Hematopoietic multipotent progenitor cell treated with erythropoietin and hydrocortisone succinate and interleukin-3 and kit ligand, for 4 days (in vitro differentiated cells): ENCODE results near the gene MRGPRD.
A peak's percentile ranks its signal among the peaks of the same experiment; 100 is the strongest.

Experiments
- DNase-seq: peaks from one replicate; pipeline ENCODE4 v3.0.0-alpha.2; 2015

MRGPRD gene

GRCh38 chr11:68966894-68967780 is 13.6 kb downstream of the MRGPRD start:
- no peak for DNase-seq

GRCh38 chr11:68965901-68966853 is 14.6 kb downstream of the MRGPRD start:
- no peak for DNase-seq

- DNase-seq: no peak
These were observed 17.0 kb downstream of the MRGPRD start for GRCh38 chr11:68963779-68964178.

GRCh38 chr11:68962527-68963250 is 18.1 kb downstream of the MRGPRD start:
- no peak for DNase-seq

- DNase-seq: no peak
These were observed 19.5 kb downstream of the MRGPRD start for GRCh38 chr11:68961245-68961644.

DNA sequence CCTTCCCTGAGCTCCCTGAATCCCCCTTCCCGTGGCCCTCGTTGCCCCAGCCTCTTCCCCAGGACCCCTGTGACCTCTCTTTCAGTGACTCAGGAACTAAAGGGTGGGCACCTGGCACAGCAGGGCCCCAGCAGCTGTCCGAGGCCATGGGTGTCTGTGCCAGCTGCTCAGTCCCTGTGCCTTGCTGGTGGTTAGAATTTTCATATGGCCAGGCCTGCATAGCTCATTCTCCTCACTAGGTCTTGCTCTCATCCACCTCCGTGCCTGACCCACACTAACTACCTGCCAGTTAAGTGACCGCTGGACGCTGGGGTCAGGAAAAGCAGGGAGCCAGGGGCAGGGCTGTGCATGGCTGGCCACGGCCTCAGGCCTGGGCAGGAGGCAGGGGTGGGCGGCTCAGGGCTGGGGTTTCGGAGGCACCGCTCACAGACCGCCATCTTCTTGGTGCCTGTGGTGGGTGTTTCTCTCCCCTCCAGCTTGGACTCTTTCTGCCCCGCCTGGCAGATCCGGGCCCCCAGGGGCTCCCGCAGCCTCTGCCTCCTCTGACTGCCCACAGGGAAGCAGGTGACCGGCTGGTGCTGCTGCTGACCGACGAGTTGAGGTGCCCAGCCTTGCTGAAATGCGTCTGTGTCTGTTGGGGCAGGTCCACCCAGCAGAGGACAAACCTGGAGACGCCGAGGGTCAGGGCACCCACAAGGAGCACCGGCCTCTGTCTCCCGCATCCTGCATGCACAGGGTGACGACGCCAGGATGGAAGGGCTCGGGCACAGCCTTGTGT is 20.3 kb downstream of the MRGPRD start:
- DNase-seq: no peak

DNA sequence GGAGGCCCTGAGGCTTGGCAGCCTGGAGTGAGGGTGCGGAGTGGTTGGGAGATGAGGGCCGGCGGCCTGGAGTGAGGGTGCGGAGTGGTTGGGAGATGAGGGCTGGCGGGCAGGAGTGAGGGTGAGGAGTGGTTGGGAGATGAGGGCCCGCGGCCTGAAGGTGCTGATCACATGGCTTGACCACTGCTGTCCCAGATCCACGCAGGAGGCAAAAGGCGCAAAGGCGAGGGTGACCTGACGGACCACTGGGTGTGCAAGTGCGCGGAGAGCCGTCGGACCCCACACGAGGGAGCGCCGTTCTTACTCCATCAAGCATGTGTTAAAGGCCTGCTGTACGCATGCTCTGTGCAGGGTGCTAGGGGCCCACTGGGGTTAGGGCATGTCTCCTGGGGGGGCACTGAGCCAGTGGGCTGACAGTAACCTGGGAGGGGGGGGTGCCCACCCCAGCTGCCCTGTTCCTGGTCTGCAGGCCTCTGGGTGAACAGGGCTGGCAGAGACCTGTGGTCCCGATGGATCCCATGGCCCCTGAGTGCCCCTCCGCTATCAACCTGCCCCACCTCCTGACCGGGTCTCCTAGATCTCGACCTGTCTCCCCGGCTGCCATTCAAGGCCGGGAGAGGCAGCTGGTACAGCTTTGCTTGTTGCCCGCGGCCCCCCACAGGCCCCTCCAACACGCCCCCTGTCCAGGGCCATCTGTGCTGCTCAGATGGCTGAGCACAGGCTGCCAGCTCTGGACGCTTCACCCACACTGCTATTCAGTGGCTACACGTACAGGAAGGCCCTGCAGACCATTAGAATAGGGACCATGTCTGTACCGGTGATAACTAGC is 21.1 kb downstream of the MRGPRD start:
- DNase-seq: no peak

- no peak for DNase-seq
These were observed 22.6 kb downstream of the MRGPRD start for GRCh38 chr11:68958211-68958610.

DNA sequence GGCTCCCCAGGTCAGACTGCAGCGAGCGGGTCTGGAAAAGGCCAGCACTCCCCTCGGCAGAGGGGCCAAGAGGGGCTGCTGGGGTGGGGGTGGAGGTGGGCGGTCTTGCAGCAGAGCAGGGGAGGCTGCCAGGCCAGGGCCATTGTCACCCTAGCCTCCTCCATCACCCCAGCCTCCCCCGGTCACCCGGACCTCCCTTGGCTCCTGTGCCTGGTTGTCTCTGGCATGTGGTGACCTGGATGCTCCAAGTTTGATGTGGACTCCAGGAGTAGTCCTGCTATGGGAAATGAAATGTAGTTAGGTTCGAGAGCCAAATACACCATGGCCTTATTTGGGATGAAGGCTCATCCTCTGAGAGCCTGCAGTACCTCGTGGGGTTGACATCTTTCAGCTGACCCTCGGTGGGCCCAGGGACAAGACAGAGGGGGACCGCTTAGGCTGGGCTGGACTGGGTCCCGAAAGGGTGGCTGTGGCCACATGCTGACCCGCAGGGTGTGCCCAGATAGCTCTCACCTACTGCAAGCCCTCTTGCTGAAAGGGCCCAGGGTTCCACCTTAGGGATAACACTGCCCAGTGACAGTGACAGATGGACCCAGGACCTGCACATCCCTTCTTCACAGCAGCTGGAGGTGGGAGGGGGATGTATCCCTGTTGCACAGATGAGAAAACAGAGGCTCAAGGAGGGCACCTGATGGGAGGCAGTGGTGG is 24.1 kb downstream of the MRGPRD start:
- no peak for DNase-seq

DNA sequence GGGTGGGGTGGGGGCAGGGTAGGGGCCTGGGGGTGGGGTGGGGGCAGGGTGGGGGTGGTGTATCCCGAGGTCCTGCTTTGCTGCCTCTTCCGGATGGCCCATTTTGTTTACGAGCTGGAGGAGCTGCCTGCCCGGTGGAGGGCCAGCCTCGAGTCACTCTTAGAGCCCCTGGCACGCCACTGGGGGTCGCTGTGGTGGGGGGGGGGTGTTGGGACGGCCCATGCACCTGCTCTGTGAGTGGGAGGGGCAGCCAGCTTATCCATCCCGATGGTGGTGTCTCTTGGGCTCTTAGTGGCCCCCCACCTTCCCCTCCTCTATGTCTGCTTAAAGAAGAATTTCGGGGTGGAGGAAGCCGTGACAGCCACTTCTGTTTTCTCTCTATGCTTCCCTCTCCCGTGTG is 24.6 kb downstream of the MRGPRD start:
- peak; percentile 70 for DNase-seq

- no peak for DNase-seq
These were observed 25.2 kb downstream of the MRGPRD start for GRCh38 chr11:68955607-68955958.

DNA sequence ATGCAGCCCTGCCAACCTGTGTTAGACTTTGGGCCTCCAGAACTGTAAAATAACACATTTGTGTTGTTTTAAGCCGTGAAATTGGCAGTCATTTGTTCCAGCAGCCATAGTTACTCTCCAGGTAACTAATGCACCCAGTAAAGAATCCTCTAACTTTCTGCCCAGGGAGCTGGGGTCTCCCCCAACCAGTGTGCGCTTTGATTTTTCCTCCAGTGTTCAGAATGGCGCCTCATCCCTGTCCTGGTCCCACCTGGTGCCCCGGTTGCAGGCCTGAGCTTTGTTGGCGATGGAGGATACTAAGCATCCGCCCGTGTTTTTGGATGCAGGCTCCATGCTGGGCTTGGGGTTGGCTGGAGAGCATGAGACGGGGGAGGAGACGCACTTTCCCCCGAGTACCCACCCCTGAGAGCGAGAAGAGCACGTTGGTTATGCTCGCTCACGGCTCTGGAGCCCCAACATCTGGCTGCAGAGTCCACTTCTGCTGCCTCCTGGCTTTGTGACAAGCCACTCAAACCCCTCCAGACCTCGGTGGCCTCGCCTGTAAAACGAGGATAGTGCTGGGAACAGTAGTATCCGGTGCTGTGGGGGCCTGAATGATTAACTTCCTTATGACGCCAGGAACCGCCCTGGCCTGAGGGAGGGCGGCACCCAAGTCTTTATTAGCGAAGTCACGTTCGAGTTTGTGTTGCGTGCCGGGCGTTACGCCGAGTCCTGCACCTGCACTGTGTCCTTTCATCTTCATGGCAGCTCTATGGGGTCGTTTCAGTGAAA is 25.8 kb downstream of the MRGPRD start:
- DNase-seq: peak; percentile 91

- no peak for DNase-seq
These were observed 30.0 kb downstream of the MRGPRD start for GRCh38 chr11:68950762-68951161.

- DNase-seq: peak; percentile 66
These were observed 30.5 kb downstream of the MRGPRD start for GRCh38 chr11:68950270-68950669.

GRCh38 chr11:68948935-68949334 is 31.9 kb downstream of the MRGPRD start:
- no peak for DNase-seq

GRCh38 chr11:68948496-68948895 is 32.3 kb downstream of the MRGPRD start:
- no peak for DNase-seq

DNA sequence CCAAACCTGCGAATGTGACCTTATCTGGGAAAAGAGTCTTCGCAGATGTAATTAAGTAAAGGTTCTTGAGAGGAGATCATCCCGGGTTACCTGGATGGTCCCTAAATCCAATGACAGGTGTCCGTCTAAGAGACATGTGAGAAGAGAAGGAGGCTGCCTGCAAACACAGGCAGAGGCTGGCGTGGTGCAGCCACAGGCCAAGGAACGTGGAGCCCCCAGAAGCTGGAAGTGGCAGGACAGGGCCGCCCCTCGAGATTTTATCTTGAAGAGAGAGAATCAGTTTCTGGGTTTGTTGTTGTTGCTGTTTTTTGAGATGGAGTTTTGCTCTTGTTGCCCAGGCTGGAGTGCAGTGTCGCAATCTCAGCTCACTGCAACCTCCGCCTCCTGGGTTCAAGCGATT is 33.6 kb downstream of the MRGPRD start:
- DNase-seq: no peak

DNA sequence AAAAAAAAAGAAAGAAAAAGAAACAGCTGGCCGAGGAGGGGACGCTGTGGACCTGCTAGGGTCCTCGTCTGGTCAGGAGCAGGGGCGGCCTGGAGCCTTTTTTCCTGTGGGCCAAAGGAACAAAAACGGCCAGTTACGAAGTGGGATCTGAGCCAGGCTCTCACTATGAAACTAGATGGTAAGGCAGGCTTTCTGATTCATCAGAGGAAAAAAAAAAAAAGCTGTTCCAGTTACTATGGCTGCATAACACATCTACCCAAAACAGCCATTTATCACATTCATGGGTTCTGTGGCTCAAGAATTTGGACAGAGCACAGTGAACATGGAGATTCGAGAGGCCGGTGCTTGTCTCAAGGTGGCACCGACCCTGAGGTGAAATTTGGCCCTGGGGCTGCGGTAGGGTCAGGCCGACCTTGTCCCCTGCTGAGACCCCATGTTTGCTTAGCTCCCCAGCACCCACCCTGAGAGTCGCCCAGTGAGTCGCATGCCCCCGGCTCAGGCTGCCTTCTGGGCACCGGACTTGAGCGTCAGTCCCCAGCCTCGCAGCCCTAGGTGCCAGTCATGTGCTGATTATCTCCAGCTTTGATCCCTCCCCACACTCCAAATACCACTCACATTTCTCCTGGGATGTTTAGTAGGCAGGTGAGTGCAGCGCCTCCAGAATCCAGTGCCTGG is 34.2 kb downstream of the MRGPRD start:
- DNase-seq: peak; percentile 32

DNA sequence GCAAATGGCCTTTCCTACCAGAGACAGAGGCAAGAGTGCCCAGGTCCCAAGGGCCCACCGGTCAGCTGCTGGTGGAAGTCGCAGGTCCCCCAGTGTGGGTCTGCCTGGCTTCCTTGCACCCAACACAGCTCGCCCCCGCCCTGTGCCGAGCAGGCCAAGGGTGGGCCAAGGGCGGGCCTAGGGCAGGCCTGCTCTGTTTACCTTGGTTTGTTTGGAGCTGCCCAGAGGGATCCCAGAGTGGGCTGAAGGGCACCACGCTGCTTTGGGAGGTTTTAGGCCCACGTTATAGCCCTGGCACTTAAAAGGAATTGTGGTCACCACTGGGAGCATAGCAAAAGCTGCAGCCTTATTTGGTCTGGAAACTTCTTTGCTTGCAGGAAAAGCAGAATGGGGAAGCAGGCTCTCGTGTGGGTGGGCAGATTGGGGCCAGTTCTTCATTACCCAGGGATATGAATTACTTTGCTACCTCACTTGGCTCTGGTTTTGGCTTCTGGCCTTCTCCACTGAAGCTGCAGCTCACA is 38.0 kb downstream of the MRGPRD start:
- DNase-seq: peak; percentile 34
